HPDE6-E6E7 (cell line): ENCODE measurements around the gene FTO.

Source experiments
- DNase-seq: peaks from one replicate; pipeline ENCODE4 v3.0.0; 2011; ENCODE audit warnings: missing footprints; ENCODE audit errors: extremely low spot score

Gene FTO

DNA sequence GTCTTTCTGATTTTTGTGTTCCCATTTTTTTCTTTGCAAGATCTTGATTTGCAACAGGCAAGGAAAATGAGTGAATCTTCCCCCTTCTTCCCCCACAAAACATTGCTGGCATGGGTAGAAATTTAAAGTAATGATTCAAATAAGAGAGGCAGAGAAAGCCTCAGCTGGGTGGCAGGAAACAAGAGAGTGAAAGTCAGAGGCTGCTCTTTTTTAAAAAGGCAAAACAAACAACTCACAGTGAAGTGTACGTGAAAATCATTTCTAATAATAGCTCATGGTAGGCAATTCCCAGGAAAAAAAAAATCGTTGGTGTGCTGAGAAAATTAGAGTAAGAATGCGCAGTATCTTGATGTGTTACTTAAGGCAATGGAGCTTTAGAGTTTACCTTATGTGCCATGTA, 229.5 kb downstream of the FTO start:
- no peak for DNase-seq

DNA sequence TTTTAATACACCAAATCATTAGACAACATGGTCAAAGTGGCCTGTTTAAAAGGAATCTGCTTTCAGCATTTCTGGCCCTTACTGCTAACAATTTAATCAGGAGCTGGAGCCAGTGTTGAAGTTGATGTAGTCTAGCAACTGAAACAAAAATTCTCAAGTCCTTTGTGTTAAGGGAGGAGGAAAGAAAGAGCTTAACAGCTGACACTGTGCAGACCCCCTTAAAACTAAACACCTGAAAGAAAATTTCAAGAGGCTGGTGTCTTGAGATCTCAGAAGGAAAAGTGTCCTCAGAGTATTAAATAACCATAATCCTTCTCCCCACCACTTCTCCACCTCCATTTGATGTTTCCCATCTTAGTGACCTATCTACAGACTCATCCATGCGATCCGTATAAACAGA, 232.1 kb downstream of the FTO start:
- DNase-seq, result no peak

DNA sequence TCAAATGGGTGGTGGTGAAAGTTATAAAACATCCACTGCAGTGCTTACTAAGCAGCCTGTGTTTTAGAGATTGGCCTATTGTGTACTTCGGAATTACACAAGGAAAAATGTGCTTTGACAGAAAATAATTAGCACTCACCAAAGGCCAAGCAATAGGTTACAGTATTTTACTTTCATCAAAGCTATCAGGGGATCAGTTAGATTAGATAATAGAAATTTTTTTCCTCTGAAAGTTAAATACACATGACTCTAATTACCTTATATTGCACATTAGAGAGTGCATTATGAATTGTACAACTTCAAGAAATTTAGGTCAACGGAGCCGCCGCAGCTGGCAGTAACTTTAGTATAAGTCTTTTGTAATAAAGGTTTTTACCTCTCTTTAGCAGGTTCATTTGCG, 232.6 kb downstream of the FTO start:
- no peak for DNase-seq

DNA sequence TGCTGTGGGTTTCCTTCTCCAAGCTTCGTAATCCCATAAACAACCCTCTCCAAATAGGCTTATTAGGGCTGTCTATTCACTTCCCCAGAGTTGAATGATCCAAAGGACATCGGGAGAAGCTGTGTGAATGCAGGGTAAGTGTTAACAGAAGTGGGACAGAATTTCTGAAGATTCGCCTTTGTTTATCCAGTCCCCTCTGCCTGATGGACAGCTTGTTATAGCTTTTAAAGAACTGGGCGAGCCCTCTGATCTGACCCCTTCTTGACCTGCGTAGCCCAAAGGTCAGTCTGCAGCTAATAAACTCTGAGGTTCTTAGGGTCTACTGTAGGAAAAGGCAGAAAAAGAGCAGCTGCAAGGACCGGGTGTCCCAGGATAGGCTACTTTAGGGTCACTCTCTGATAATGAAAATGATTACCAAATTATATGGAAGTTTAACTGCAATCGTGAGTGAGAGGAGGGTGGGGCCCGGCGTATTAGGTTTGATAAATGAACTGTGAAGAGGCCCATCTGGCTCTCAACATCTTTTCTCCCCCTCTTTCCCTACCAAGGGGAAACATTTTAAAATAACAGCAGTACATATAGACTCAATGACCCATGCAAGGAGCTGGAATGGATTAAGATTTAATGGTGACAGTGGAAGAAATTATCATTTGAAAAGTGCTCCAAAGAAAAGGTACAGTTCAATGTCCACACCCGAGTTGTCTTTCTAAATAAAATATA, 233.4 kb downstream of the FTO start:
- no peak for DNase-seq

DNA sequence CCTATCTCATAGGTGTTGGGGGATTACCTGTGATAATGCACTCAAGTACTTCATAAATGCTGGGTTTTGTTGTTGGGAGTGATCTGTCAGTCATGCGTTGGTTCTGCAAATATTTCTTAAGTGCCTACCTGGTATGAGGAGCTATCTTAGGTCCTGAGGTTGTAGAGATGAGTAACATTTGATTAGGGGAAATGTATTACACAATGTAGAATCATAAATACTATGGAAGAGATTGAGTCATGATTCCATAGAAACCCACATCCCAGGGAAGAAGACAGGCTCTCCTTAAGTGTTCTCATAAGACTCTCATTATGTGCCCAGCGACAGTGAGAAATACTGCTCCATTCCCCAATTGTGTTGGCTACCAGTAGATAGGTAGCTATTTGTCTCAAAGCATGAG, 240.1 kb downstream of the FTO start:
- no peak for DNase-seq

DNA sequence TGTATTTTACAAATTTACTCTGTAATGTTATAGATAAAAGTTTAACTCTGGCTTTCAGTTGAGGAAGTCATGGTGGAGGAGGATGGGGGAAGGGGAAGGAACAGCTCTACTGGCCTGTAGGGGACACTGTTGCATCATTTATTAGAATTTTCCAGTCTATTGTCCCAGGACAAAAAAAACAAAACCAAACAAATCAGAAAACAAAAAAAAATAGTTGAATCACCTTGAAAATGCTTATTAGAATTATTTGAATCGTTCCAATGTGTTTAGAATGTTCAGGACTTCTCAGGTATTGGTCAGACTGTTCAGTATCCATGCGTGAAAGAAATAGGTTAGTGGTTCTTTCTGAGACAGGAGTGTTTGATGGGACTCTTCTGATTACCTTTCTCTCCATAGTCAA, 242.0 kb downstream of the FTO start:
- no peak for DNase-seq

DNA sequence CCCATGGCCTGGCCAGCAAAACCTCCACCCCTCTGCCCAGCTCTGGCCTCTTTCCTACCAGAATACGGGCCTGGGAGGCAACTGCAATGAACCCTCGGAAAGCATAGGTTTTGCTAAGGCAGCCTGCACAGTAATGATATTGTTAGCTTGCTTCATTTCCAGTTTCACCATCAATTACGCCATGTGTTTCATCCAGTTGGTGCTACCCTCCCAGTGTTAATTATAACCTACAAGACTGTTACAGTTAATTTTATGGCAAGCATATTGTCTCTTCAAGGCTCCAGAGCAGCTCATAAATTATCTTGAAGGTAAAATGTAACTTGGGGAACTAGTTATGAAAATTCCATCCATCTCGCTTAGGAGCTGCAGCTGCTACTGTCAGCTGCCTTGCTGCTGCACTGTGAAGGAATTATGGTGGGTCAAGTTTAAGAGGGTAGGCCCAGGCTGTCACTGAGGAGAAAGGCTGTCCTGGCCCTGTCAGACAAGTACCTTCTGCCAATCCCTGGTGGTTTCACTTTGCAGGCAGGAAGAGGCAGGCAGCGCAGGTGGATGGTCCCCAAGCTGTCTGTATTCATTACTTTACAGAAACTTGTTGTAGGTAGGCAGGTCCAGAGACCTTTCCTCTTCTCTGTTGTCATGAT, 242.9 kb downstream of the FTO start:
- DNase-seq, result no peak

DNA sequence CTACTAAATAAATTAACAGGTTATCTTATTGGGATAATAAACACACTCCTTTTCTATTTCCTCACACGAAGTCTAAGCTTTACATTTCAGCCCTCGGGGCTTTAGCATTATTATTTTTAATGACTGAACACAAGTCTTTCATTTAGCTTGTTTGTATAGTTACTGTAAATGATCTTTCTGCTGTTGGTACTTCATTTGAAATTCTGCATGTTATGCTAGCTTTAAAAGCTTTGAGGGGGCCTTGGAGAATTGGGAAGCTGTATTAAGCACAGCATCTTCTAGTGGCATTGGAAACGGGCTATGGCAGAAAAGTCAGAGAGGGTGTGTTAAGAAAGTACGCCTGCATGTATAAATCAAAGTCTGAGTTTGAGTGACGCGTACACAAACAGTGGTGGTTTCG, 243.7 kb downstream of the FTO start:
- no peak for DNase-seq

DNA sequence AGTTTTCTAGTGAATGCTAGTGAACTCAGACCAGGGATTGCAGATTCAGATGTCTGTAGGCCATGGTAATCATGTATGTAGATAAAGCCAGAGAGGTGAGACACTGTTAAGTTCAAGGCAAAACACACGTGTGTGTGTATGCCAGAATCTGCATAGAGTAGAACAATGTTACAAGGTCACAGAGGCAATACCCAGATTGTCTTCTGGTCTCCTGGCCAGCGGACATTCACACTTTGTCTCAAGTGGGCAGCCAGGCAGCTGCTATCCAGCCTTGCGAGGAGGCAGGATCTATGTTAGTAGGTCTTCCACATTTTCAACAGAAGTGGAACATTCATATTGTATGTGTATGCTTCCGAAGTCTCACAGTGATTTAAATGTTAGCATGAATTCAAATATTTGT, 244.4 kb downstream of the FTO start:
- DNase-seq, result no peak

DNA sequence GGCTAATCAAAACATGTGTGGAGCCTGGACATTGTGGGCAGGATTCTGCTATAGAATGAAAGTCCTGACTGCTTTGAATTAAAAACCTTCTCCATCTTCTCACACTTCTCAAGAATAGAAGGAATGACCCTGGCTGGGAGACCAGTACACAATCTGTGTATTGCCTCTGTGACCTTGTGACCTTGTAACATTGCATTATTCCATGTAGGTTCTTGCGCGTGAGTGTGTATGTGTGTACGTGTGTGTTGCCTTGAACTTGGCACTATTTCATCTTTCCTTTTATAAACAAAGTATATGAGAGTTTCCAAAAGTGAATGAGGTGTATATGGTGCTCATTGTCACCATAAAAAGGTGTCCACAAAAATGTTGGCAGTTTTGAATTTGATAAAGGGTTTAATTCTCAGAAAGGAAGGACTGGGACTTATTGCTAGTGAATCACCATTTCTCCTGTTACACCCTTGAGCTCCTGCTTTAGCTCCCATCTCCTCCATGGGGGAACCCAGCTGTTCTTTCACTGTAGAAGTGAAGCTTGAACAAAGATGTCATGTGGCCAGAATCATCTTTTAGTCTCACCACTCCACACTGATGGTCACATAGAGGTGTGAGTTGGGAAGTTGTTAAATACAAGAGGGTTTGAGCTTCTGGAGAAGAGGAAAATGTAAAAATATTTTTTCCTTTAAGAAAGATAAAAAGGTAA, 244.9 kb downstream of the FTO start:
- DNase-seq, result no peak

DNA sequence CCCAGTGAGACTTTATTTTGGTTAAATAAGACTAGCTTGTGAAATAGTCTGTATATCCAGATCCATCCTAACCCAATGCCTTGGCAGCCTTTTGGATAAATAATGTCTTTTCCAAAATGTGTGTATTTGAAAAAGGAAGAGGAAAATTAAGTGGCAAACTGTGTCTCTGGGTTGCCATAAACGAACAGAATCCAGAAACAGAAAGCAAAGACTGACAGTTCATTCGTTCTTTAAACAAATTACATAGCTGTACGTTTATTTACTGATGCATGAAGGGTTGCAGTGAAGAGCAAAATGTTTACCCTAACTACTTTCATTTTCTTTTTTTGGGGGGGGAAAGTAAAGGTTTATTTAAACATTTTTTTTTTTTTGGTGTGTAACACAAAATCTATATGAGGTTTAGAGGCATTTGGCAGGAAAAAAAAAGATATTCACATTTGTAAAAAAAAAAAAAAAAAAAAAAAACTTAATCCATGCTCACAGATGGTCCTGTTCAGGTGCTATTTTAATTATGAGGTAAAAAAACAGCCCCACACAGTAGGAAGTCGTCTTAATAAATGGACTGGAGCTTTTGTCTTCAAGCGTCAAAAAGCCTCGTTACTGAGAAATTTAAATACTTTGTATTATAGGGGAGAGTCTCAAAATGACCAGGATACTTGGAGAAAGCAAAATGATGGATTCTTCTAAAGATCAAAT, 245.9 kb downstream of the FTO start:
- DNase-seq, result no peak

DNA sequence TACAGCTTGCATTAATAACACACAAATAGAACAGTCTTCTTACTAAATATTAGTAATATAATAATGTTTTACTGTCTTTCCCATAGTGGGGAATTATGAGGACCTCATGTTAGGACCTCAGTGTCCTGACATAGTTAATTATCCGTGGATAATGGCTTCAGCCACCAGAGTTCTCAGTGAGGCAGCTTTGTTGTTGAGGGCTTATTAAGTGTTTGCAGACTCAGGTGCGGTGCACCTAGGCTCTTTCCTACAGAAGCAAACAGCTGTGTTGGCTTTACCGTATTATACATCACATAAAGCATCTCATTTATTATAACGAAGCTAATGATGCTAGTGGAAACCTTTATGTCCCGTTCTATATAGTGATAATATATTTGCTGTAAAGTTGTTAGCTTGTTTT, 246.7 kb downstream of the FTO start:
- no peak for DNase-seq

DNA sequence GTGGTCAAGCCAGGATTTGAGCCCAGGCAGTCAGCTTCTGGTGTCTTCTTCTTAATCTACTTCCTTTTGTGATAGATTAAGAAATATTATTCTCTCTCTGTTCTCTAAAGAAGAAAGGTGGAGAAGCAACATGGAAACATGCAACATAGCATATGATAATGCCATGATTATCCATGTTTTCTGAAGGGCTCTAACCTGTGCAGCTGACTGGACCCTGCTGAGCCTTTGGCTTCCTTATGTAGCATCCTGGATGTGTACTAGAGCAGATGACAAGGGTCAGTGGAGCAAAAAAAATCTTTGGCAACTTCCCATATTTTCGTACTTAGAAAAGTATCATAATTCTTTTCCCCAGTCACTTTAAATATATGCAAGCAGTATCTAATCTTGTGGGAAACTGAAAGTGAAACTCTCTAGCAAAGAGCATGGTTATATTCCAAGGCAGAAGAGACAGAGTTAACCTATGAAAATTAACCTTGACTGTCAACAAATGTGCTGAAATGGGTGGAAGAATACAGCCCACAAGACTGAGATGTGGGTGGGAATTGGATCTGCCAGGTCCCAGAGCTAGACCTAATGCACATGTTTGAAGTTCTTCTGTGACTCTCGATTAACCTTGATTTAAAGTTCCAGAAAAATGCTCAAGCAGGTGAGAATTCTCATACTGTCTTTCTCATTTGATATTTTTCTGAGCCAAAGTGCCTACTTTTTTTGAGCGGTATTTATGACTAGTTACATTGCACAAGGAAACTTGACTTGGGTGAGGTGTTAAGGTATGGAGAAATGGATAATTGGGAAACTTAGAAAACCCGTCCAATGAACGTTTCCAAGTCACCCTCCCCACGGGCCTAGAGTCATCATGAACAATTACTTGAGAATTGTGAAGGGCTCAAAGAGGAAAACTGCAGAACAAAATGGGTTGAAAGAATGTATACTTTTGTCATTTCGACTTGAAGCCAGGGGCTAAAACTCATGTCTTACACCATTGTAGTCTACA, 248.6 kb downstream of the FTO start:
- DNase-seq, result peak; percentile 10

DNA sequence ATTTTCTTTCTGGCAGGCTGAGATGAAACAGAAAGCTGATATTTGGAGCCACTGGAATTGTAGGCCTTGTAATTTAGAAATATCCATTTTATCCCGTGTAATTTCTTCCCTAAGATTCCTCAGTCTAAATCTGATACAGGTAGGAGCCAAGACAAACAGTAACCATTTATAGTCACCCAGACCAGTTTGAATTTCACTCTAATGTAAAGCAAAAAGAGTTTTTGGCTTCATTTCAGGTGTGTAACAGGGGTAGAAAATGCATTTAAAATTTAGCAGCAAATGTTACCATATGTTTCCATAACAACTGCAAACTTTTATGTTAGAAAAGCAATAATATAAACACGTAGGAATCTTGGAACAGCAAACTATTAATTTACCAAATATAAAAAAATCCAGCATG, 249.4 kb downstream of the FTO start:
- no peak for DNase-seq

DNA sequence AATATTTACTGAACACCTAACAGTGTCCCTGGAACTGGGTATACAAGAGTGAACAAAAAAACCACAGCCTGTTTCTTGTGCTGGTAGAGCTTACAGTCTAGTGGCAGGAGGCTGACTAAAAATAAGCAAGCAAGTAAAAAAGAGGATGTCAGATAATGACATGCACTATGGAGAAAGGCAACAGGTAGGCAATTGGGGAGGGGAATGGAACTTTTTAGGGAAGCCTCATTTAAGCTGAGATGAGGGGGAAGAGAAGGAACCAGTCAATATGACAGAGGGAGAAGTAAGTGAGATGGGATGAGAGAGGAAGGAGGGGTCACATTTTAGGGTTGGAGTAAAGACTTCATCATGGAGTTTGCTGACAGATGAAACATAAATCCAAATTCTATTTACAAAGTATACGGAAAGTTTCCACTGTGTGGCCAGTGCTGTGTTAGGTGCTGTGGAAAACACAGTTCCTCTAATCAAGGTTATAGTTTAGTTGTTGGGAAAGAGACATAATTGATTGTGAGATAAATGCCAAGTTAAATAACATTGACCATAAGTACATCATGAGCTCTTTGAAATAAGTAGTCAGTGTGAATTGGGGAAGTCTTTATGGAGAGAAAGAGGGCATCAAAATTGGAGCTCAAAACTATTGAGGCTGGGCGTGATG, 251.4 kb downstream of the FTO start:
- DNase-seq, result no peak

DNA sequence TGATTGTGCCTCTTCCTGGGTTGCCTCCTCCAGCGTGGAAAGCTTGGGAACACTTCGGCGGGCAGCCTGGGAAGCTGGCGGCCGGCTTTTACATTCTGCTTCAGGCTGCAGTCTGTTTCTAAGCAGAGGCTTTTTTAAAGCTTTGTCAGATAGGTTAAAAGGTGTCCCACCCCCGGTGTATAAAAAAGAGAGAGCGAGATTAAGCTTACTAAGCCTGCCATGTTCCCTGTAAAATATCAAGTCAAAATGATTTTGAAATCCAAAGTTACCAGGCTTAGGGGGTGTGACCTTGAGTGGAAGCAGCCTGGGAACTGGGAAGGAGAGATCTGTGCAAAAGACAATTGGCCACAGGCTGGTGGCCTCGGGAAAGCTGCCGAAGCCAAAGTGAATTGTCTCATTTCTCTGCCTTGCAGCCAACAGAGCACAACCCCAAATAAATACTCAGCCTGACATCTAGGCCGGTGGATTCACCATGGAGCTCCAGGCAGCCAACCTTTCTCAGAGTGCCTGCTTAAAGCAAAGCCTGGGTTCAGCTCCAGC, 254.5 kb downstream of the FTO start:
- no peak for DNase-seq

DNA sequence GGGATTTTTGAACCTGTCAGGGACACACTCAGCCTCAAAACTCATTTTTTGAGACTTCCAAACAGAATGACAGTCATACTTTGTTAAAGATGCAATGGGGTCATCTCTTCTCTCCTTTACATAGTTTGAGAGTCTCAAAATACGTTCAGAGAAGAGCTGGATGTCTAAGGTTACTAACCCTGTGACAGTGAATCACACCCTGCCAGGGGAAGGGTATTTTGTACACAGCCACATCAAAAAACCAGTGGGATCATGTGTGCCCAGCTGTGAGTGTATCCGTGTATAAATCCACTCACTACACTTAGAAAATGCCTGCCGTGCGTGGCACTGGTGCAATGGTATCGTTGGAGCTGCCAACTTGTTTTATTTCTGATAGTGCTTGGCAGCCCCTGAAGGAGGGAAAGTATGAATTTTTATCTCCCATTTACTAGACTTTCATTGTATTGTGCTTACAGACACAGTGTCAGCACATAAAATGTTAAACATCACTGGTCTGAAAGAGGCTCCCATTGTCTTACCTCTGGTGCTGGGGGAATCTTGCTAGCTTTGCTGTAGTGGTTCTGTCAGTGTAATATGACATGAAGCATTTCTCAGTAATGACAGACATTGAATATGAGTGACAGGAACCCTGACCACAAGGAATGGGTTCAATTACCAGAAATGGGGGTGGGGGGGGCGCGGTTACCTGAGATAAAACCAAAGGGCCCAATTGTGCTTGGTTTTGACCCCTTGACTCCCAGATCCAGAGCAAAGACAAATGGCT, 256.3 kb downstream of the FTO start:
- no peak for DNase-seq

DNA sequence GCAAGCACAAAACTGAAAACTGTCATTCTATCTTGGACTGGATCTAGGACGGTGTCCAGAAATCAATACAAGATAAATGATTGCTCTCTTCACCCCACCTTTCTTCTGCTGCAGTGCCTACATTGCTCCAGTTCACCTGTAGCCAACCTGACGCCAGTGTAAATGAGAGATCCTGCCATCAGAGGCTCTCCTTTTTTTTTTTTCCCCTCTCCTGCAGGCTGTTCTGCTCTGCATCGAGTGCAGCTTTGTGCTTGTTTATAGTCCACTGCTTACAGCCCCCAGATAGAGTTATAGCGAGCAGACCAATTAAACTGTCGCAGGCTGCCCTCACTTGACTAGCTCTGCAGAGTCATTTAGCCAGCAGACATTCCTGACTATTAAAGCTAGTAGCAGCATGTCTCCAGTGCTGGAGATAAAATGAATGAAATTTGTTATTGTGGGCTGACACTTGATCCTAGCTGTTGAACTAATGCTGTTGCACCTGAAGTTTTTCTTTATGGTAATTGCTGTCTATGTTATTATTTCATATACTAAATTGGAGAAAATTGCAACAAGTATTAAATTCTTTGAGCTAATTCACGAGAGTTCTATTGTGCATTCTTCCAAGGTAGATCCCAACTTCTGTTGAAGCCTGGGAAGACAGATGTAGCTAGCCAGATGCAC, 257.1 kb downstream of the FTO start:
- DNase-seq, result no peak

DNA sequence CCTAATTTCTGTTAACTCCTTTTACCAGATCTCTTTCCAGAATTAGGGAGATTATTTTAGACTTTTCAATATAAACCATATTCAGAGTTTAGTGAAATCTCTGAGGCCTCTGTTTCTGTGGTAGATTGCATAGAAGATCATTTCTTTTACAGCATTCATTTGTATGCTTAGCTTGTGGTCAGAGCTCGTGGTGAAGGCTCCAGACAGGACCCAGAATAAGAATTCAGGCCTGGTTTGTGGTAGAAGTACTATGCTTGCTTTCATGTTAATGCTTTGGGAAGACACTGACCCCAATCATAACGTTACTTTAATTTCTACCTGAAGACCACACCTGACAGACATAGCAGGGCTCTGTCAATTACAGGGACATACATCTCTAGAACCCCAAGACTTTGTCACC, 258.1 kb downstream of the FTO start:
- no peak for DNase-seq
